Lower lobe of right lung (tissue), 2 donors: ENCODE results near the gene NOG. TPM values are rescaled to one million over a fixed set of nuclear protein-coding genes. Genes with fewer than 3 reads are reported as not detected.

Experiments
- ATAC-seq, 2 donors: fragments of 200-7000 bp; cut with Tn5 transposase; one replicate each; pipeline ENCODE4 v1.9.1; 2020 to 2022; ENCODE audit warnings: mild to moderate bottlenecking in 2 of 2, moderate library complexity in 2 of 2
- DNase-seq: peaks from one replicate; pipeline ENCODE4 v3.0.0-alpha.2; 2020
- H3K27ac ChIP-seq: fragments of 200-600 bp; one replicate; pipeline ENCODE4 v1.8.0; 2022
- H3K27me3 ChIP-seq: fragments of 200-600 bp; one replicate; pipeline ENCODE4 v1.8.0; 2022; ENCODE audit warnings: low read depth
- H3K36me3 ChIP-seq: fragments of 200-600 bp; one replicate; pipeline ENCODE4 v1.8.0; 2022; ENCODE audit warnings: mild to moderate bottlenecking
- H3K4me1 ChIP-seq: fragments of 200-600 bp; one replicate; pipeline ENCODE4 v1.8.0; 2022
- H3K4me3 ChIP-seq: fragments of 200-600 bp; one replicate; pipeline ENCODE4 v1.8.0; 2022; ENCODE audit warnings: mild to moderate bottlenecking
- H3K9me3 ChIP-seq: fragments of 200-600 bp; one replicate; pipeline ENCODE4 v1.8.0; 2022
- intact Hi-C: fragments of 100-400 bp; cut with DNase I; formaldehyde crosslinking; loops from one replicate; pipeline ENCODE4 v1.11.0; 2022
- total RNA-seq: library from RNA; stranded (reverse); fragmentation: NEBNext Ultra II Directional; extraction: Animal tissue kit (Norgen Biotek cat#: 25700); gene quantifications from one replicate; pipeline ENCODE4 v1.2.1, GENCODE V29; 2021
- TF ChIP-seq, protein P1 (sequence below): fragments of 200-600 bp; IDR thresholded peaks from one replicate; pipeline ENCODE4 v1.8.0; 2022; ENCODE audit warnings: antibody characterized with exemption, mild to moderate bottlenecking
- donor health status: DM: no; HTN: yes; CAD: no; lungs with severe emphysema.

Gene NOG
- total RNA-seq, 1 donor from 2014 or later: 2.2 TPM

DNA sequence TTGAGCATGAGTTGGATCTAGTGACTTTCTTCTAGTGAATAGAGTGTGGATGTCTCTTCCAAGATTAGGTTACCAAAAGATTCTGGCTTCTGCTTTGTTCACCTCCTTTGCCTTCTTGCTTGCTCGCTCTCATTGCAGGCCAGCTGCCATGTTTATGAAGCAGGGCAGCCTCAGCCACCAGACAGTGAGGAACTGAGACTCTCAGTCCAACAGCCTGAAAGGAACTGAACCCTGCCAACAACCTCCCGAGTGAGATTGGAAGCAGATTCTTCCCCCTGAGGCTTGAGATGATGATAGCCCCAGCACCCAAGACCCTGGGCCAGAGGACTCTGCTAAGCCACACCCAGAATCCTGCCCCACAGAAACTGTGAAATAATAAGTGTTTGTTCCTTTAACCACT, 48.4 kb downstream of the NOG start:
- intact Hi-C loops: no loop called here
- DNase-seq (no peak), ATAC-seq (no peak)
- no peaks in the 10 kb centered on the region for H3K36me3 ChIP-seq
- H3K27me3 ChIP-seq: peaks cover 9% of the 10 kb centered on the region
- H3K4me3 ChIP-seq: no peak overlapping the region
- no peak overlapping the region for H3K27ac ChIP-seq
- no peaks in the 10 kb centered on the region for H3K4me1 ChIP-seq
- TF ChIP-seq, protein P1, sequence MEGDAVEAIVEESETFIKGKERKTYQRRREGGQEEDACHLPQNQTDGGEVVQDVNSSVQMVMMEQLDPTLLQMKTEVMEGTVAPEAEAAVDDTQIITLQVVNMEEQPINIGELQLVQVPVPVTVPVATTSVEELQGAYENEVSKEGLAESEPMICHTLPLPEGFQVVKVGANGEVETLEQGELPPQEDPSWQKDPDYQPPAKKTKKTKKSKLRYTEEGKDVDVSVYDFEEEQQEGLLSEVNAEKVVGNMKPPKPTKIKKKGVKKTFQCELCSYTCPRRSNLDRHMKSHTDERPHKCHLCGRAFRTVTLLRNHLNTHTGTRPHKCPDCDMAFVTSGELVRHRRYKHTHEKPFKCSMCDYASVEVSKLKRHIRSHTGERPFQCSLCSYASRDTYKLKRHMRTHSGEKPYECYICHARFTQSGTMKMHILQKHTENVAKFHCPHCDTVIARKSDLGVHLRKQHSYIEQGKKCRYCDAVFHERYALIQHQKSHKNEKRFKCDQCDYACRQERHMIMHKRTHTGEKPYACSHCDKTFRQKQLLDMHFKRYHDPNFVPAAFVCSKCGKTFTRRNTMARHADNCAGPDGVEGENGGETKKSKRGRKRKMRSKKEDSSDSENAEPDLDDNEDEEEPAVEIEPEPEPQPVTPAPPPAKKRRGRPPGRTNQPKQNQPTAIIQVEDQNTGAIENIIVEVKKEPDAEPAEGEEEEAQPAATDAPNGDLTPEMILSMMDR: no peak
- no peaks in the 10 kb centered on the region for H3K9me3 ChIP-seq

DNA sequence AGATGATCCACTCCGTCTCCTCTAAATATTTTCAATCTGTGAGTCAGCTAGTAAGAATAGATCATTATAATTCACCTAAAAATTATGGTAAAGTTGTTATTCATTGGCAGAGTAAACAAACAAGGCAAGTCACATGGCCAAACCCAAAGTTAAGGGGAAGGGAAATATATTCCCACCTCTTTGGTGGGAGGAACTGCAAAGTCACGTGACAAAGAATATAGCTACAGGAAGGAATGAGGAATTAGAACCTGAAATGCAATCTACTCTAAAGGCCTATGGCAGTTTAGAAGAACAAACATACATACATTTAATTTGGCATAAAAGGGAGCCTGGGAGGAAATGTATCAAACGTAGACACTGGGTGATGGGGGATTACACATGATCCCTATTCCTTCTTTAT, 48.9 kb downstream of the NOG start:
- Histone ChIP-seq H3K4me1 (no peaks in the 10 kb centered on the region), H3K36me3 (no peaks in the 10 kb centered on the region), H3K9me3 (no peaks in the 10 kb centered on the region), H3K27me3 (peaks cover 5% of the 10 kb centered on the region), H3K4me3 (no peak overlapping the region), H3K27ac (no peak overlapping the region)
- TF ChIP-seq, protein P1: no peak
- intact Hi-C loops: no loop called here
- ATAC-seq: no peak
- no peak for DNase-seq

Other genes starting within 250 kb of the NOG start
- gene C17orf67, start 240.2 kb downstream of the NOG start, total RNA-seq: 3.6 TPM
- 12.7 TPM for gene DGKE, start 240.5 kb downstream of the NOG start, total RNA-seq